ENCODE data around the gene ENTPD2. TPM values are rescaled to one million over a fixed set of nuclear protein-coding genes. Genes with fewer than 3 reads are reported as not detected.

ENTPD2 gene
- total and polyA plus RNA-seq, 9 of the 15 experiments (the other 6 are each of a cell fraction or from before 2014, with no cell fraction given), result 0.04 to 0.60 (median 0.14) TPM; not detected in 4

DNA sequence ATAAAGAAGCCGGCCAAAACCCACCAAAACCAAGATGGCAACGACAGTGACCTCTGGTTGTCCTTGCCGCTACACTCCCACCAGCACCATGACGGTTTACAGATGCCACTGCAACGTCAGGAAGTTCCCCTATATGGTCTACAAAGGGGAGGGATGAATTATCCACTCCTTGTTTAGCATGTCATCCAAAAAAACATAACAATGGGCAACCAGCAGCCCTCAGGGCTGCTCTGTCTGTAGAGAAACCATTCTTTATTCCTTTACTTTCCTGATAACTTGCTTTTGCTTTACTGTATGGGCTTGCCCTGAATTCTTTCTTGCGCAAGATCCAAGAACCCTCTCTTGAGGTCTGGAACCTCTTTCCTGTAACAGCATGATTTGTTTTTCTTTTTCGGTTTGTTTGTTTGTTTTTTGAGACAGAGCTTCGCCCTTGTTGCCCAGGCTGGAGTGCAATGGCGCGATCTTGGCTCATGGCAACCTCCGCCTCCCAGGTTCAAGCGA lies 21.5 kb upstream of the ENTPD2 start (continued):
- TF ChIP-seq MNT (conservative IDR thresholded peaks at IDR 0.05) (no peak), TSC22D4 (tag; IDR thresholded peaks at IDR 0.05) (no peak), BACH1 (tag; IDR thresholded peaks at IDR 0.05) (peak; percentile 85; the same call in 1 of the 2 replicates), BCOR (IDR thresholded peaks at IDR 0.05) (no peak), MIER1 (IDR thresholded peaks at IDR 0.05; ENCODE audit: low read depth) (no peak), PML (IDR thresholded peaks at IDR 0.05; ENCODE audit: low read length) (no peak), NCOA2 (IDR thresholded peaks at IDR 0.05; ENCODE audit: partially characterized antibody in 2 of 2) (no peak), TBP (optimal IDR thresholded peaks at IDR 0.05; ENCODE audit: low read depth, low read length) (no peak), ZC3H4 (CRISPR knock-in tag; IDR thresholded peaks at IDR 0.05; ENCODE audit: borderline replicate concordance) (no peak), NEUROD1 (IDR thresholded peaks at IDR 0.05; ENCODE audit: borderline replicate concordance, low read depth, low read length, partially characterized antibody) (no peak), PURB (CRISPR knock-in tag; IDR thresholded peaks at IDR 0.05; ENCODE audit: low read depth) (no peak), ZNF197 (CRISPR knock-in tag; IDR thresholded peaks at IDR 0.05; ENCODE audit: low read depth) (peak; percentile 79; the same call in 1 of the 2 replicates), THAP7 (CRISPR knock-in tag; IDR thresholded peaks at IDR 0.05) (no peak), ZNF395 (CRISPR knock-in tag; IDR thresholded peaks at IDR 0.05) (peak; percentile 98), L3MBTL2 (IDR thresholded peaks at IDR 0.05) (no peak), CSDE1 (IDR thresholded peaks at IDR 0.05) (no peak), ARID1B (IDR thresholded peaks at IDR 0.05) (no peak), ZNF57 (CRISPR knock-in tag; IDR thresholded peaks at IDR 0.05) (no peak), RNF219 (CRISPR knock-in tag; IDR thresholded peaks at IDR 0.05) (no peak), PRPF4 (IDR thresholded peaks at IDR 0.05; ENCODE audit: insufficient read depth, low read depth, low read length, poor library complexity, severe bottlenecking) (no peak), SP2 (IDR thresholded peaks at IDR 0.05; ENCODE audit: extremely low read depth, low read depth, low read length, poor library complexity, severe bottlenecking) (no peak), ZNF584 (CRISPR knock-in tag; IDR thresholded peaks at IDR 0.05; ENCODE audit: low read depth) (peak; percentile 66; the same call in 1 of the 2 replicates), NONO (IDR thresholded peaks at IDR 0.05; ENCODE audit: low read depth in 2 of 2, low read length in 1 of 2) (no peak), NR1H2 (CRISPR knock-in tag; IDR thresholded peaks at IDR 0.05) (no peak), ZFPM2 (CRISPR knock-in tag; IDR thresholded peaks at IDR 0.05) (no peak)

Data from K562 (cell line).